Suprapubic skin (tissue), 4 donors: Measurements from ENCODE around the gene GRIA2. TPM values are rescaled to one million over a fixed set of nuclear protein-coding genes. Genes with fewer than 3 reads are reported as not detected.

Experiments used
- DNase-seq, 2 donors: peaks; one replicate each; pipeline ENCODE4 v3.0.0-alpha.2; 2019; ENCODE audit warnings: low spot score in 2 of 2
- H3K27ac ChIP-seq: fragments of 200-600 bp; sonication (generic); one replicate; pipeline ENCODE4 v1.5.1; 2019
- H3K27me3 ChIP-seq: fragments of 200-600 bp; sonication (generic); one replicate; pipeline ENCODE4 v1.5.1; 2019
- H3K36me3 ChIP-seq: fragments of 200-600 bp; sonication (generic); one replicate; pipeline ENCODE4 v1.5.1; 2019
- H3K4me1 ChIP-seq: fragments of 200-600 bp; sonication (generic); one replicate; pipeline ENCODE4 v1.5.1; 2019
- H3K4me3 ChIP-seq: fragments of 200-600 bp; sonication (generic); one replicate; pipeline ENCODE4 v1.5.1; 2019; ENCODE audit warnings: mild to moderate bottlenecking
- H3K9me3 ChIP-seq: fragments of 200-600 bp; sonication (generic); one replicate; pipeline ENCODE4 v1.5.1; 2019
- CTCF ChIP-seq, 2 donors: fragments of 200-600 bp in 1 of 2; fragments of 450-650 bp in 1 of 2; sonication (generic) in 1 of 2; IDR thresholded peaks; one replicate each; pipeline ENCODE4 v1.5.1; 2016 to 2019; ENCODE audit warnings: antibody characterized with exemption in 2 of 2, mild to moderate bottlenecking in 1 of 2, moderate library complexity in 1 of 2
- EP300 ChIP-seq: sonication (generic); formaldehyde crosslinking; IDR thresholded peaks from one replicate; pipeline ENCODE4 v1.6.1; 2017; ENCODE audit warnings: antibody characterized with exemption
- POLR2A ChIP-seq, 2 donors: fragments of 450-650 bp; IDR thresholded peaks; one replicate each; pipeline ENCODE4 v1.6.1; 2017; ENCODE audit warnings: antibody characterized with exemption in 2 of 2, mild to moderate bottlenecking in 2 of 2, moderate library complexity in 2 of 2
- POLR2AphosphoS5 ChIP-seq, 3 donors: sonication (generic); formaldehyde crosslinking; IDR thresholded peaks; one replicate each; pipeline ENCODE4 v1.6.1; 2017; ENCODE audit warnings: antibody characterized with exemption in 3 of 3
- WGBS: methylation state at CpG from one replicate; pipeline ENCODE4 v1.1.5; 2018; 5-methylcytosine and 5-hydroxymethylcytosine counted together
- total RNA-seq, 4 donors: library from RNA; depleted of rRNA; stranded (reverse); fragments of >200 nt; gene quantifications; one replicate each; pipeline ENCODE4 v1.1.0, GENCODE V29; 2016

Gene GRIA2
- total RNA-seq, 4 donors from 2014 or later: 0.47 to 11.0 (median 5.1) TPM

DNA sequence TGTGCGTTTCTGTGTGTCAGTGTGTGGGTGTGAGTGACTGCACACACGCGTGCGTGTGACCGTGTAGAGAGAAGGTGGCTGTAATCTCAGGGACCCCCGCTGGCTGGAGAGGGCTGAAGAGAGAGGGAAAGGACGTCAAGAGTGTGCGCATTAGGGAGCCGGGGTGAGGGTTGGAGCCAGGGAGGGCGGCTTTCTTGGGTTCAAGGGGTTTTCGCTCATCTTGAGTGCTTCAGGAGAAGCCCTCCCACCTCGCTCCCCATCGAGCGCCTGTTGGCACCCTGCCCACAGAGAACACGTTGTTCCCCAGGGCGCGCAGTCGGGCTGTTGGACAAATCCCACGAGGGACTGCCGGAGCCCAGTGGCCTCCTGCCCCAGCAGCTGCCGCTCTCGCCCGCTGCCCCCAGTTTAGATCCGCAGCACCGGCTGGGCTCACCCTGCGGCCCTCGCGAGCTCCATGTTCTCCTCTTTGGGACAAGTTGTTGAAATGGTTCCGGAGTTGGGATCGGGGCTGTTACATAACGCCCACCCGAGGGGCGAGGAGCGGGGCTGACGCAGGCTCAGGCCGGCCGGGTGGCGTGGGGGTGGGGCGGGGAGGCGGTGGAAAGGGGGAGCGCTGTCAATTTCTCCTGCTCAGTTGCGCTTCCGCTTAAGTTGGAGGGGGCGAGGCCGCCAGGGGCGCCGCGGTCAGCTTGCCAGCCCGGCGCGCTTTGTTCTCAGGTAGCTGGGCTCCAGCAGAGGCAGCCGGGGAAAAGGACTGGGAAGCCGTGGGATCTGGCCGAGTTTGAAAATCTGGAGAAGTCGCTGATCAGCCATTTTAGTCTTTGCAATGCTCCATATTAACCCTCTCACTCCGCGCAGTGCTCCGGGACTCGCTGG is 1.6 kb downstream of the GRIA2 start:
- peaks cover 57% of the 10 kb centered on the region for H3K27me3 ChIP-seq
- peak overlapping the region; percentile 28 for H3K27ac ChIP-seq
- no peak for TF ChIP-seq CTCF (IDR thresholded peaks at IDR 0.05)
- TF ChIP-seq EP300: no peak
- TF ChIP-seq POLR2A (IDR thresholded peaks at IDR 0.05): no peak
- no peaks in the 10 kb centered on the region for H3K9me3 ChIP-seq
- DNase-seq: no peak
- H3K36me3 ChIP-seq: no peaks in the 10 kb centered on the region
- H3K4me3 ChIP-seq: peak overlapping the region; percentile 46
- 7% methylated on average over 27 of the region's 59 CpGs for WGBS
- H3K4me1 ChIP-seq: peaks cover 29% of the 10 kb centered on the region

- Histone ChIP-seq H3K27me3 (peaks cover 61% of the 10 kb centered on the region), H3K36me3 (no peaks in the 10 kb centered on the region), H3K27ac (peak overlapping the region; percentile 4), H3K4me3 (peak overlapping the region; percentile 46), H3K9me3 (no peaks in the 10 kb centered on the region), H3K4me1 (peaks cover 29% of the 10 kb centered on the region)
- DNase-seq: no peak
- WGBS: 4% methylated on average over 11 of the region's 15 CpGs
- no peak for TF ChIP-seq POLR2A (IDR thresholded peaks at IDR 0.05)
- TF ChIP-seq EP300: no peak
- TF ChIP-seq CTCF (IDR thresholded peaks at IDR 0.05): no peak
- no peak for TF ChIP-seq POLR2AphosphoS5 (IDR thresholded peaks at IDR 0.05)
Observed at GRCh38 chr4:157222771-157223160, 2.2 kb downstream of the GRIA2 start.

DNA sequence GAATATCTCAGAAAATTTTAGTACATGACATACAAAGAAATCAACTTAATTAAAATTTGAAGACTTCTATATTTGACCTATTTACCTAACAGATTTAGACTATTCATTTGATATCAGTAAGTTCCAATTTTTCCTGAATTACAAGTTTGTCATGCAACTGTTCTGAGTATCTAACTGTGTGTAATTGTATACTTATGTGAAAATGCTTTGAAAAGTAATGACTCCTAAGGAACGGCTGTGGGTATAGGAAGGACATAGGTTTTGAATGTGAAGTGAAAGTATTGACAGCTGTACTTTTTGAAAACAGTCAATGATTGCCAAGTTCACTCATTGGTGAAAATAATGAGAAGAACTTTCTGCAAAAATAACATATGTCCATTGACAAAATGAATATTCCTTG is 2.9 kb downstream of the GRIA2 start:
- no peaks in the 10 kb centered on the region for H3K36me3 ChIP-seq
- DNase-seq: no peak
- H3K4me3 ChIP-seq: no peak overlapping the region
- H3K27ac ChIP-seq: no peak overlapping the region
- H3K4me1 ChIP-seq: peaks cover 29% of the 10 kb centered on the region
- no peak for TF ChIP-seq EP300
- TF ChIP-seq POLR2A (IDR thresholded peaks at IDR 0.05): no peak
- TF ChIP-seq CTCF (IDR thresholded peaks at IDR 0.05): no peak
- no peak for TF ChIP-seq POLR2AphosphoS5 (IDR thresholded peaks at IDR 0.05)
- peaks cover 61% of the 10 kb centered on the region for H3K27me3 ChIP-seq
- no peaks in the 10 kb centered on the region for H3K9me3 ChIP-seq
- 57% methylated on average over 1 of the region's 1 CpG for WGBS

- peaks cover 49% of the 10 kb centered on the region for H3K27me3 ChIP-seq
- 77% methylated on average over 2 of the region's 2 CpGs for WGBS
- no peak overlapping the region for H3K4me3 ChIP-seq
- no peak for DNase-seq
- H3K27ac ChIP-seq: no peak overlapping the region
- no peaks in the 10 kb centered on the region for H3K36me3 ChIP-seq
- H3K9me3 ChIP-seq: no peaks in the 10 kb centered on the region
- no peak for TF ChIP-seq EP300
- no peak for TF ChIP-seq CTCF (IDR thresholded peaks at IDR 0.05)
- no peak for TF ChIP-seq POLR2A (IDR thresholded peaks at IDR 0.05)
- no peak for TF ChIP-seq POLR2AphosphoS5 (IDR thresholded peaks at IDR 0.05)
- H3K4me1 ChIP-seq: peaks cover 26% of the 10 kb centered on the region
Observed at GRCh38 chr4:157225096-157225495, 4.6 kb downstream of the GRIA2 start.

GRCh38 chr4:157226035-157226434 is 5.5 kb downstream of the GRIA2 start:
- H3K36me3 ChIP-seq: no peaks in the 10 kb centered on the region
- H3K9me3 ChIP-seq: no peaks in the 10 kb centered on the region
- H3K27me3 ChIP-seq: peaks cover 40% of the 10 kb centered on the region
- WGBS: 78% methylated on average over 2 of the region's 2 CpGs
- no peak for DNase-seq
- peaks cover 19% of the 10 kb centered on the region for H3K4me1 ChIP-seq
- H3K4me3 ChIP-seq: no peak overlapping the region
- no peak overlapping the region for H3K27ac ChIP-seq
- TF ChIP-seq CTCF (IDR thresholded peaks at IDR 0.05): no peak
- no peak for TF ChIP-seq POLR2AphosphoS5 (IDR thresholded peaks at IDR 0.05)
- no peak for TF ChIP-seq EP300
- no peak for TF ChIP-seq POLR2A (IDR thresholded peaks at IDR 0.05)
